ENCODE measurements around the gene DPP8. TPM values are rescaled to one million over a fixed set of nuclear protein-coding genes. Genes with fewer than 3 reads are reported as not detected.
"Not testable (repeated sequence)": the region's sequence is repeated elsewhere in the genome, so short reads cannot be mapped to it uniquely, and the experiment has no call there.

DPP8 gene
- total RNA-seq, 1 experiment from 2014 or later = 42.0 TPM

- Histone ChIP-seq H3K9ac (ENCODE audit: low read length) (no peak overlapping the region), H3K27ac (ENCODE audit: low read length) (no peak overlapping the region), H3K4me2 (ENCODE audit: low read depth, low read length, poor library complexity, severe bottlenecking) (no peak overlapping the region)
Measured at GRCh38 chr15:65551183-65551582, 33.7 kb upstream of the DPP8 start.

GRCh38 chr15:65550681-65551098, 33.2 kb upstream of the DPP8 start:
- no peak overlapping the region for H3K9ac ChIP-seq (ENCODE audit: low read length)
- no peak for DNase-seq
- H3K9me3 ChIP-seq (ENCODE audit: low read length) = no peaks in the 10 kb centered on the region
- H3K9me2 ChIP-seq (replicated peaks; ENCODE audit: insufficient read depth, low read length) = no peaks in the 10 kb centered on the region
- no peak overlapping the region for H3K4me2 ChIP-seq (ENCODE audit: low read depth, low read length, poor library complexity, severe bottlenecking)
- no peak overlapping the region for H2AFZ ChIP-seq (ENCODE audit: low read length)
- no peaks in the 10 kb centered on the region for H3K27me3 ChIP-seq (ENCODE audit: low read length)
- H3K27ac ChIP-seq (ENCODE audit: low read length) = no peak overlapping the region
- H3K4me1 ChIP-seq (ENCODE audit: low read length) = no peaks in the 10 kb centered on the region
- H3K4me3 ChIP-seq (ENCODE audit: low read length) = no peak overlapping the region
- peaks cover 6% of the 10 kb centered on the region; the same call in 1 of the 2 replicates for H4K20me1 ChIP-seq (ENCODE audit: insufficient read depth, low read depth, low read length)
- H3K36me3 ChIP-seq (ENCODE audit: insufficient read depth, low read length) = peaks cover 18% of the 10 kb centered on the region; the same call in 1 of the 2 replicates
- peaks cover 87% of the 10 kb centered on the region for H3K79me2 ChIP-seq (ENCODE audit: low read length)

More at GRCh38 chr15:65551183-65551582, 33.7 kb upstream of the DPP8 start:
- Histone ChIP-seq H4K20me1 (ENCODE audit: insufficient read depth, low read depth, low read length) (peaks cover 6% of the 10 kb centered on the region; the same call in 1 of the 2 replicates), H3K9me2 (replicated peaks; ENCODE audit: insufficient read depth, low read length) (no peaks in the 10 kb centered on the region), H3K36me3 (ENCODE audit: insufficient read depth, low read length) (peaks cover 18% of the 10 kb centered on the region; the same call in 1 of the 2 replicates), H3K27me3 (ENCODE audit: low read length) (no peaks in the 10 kb centered on the region), H3K4me3 (ENCODE audit: low read length) (no peak overlapping the region), H3K9me3 (ENCODE audit: low read length) (no peaks in the 10 kb centered on the region), H3K4me1 (ENCODE audit: low read length) (no peaks in the 10 kb centered on the region), H3K79me2 (ENCODE audit: low read length) (peaks cover 85% of the 10 kb centered on the region), H2AFZ (ENCODE audit: low read length) (no peak overlapping the region)
- no peak for DNase-seq

GRCh38 chr15:65549288-65549687, 31.8 kb upstream of the DPP8 start:
- H4K20me1 ChIP-seq (ENCODE audit: insufficient read depth, low read depth, low read length); H3K4me3 ChIP-seq (ENCODE audit: low read length); H3K4me1 ChIP-seq (ENCODE audit: low read length); H3K27me3 ChIP-seq (ENCODE audit: low read length); H3K27ac ChIP-seq (ENCODE audit: low read length); H3K9me2 ChIP-seq (replicated peaks; ENCODE audit: insufficient read depth, low read length); H3K4me2 ChIP-seq (ENCODE audit: low read depth, low read length, poor library complexity, severe bottlenecking); H3K9me3 ChIP-seq (ENCODE audit: low read length); H2AFZ ChIP-seq (ENCODE audit: low read length); H3K9ac ChIP-seq (ENCODE audit: low read length); DNase-seq: not testable (repeated sequence)
- Histone ChIP-seq H3K36me3 (ENCODE audit: insufficient read depth, low read length) (peaks cover 18% of the 10 kb centered on the region; the same call in 1 of the 2 replicates), H3K79me2 (ENCODE audit: low read length) (peaks cover 89% of the 10 kb centered on the region)

- H3K36me3 ChIP-seq (ENCODE audit: insufficient read depth, low read length) = peaks cover 7% of the 10 kb centered on the region; the same call in 1 of the 2 replicates
- H3K27me3 ChIP-seq (ENCODE audit: low read length) = no peaks in the 10 kb centered on the region
- H3K9ac ChIP-seq (ENCODE audit: low read length) = no peak overlapping the region
- H3K9me3 ChIP-seq (ENCODE audit: low read length) = no peaks in the 10 kb centered on the region
- peaks cover 91% of the 10 kb centered on the region for H3K79me2 ChIP-seq (ENCODE audit: low read length)
- DNase-seq = peak; percentile 16
- no peak overlapping the region for H3K4me2 ChIP-seq (ENCODE audit: low read depth, low read length, poor library complexity, severe bottlenecking)
- H3K27ac ChIP-seq (ENCODE audit: low read length) = no peak overlapping the region
- H3K4me3 ChIP-seq (ENCODE audit: low read length) = no peak overlapping the region
- no peaks in the 10 kb centered on the region for H3K4me1 ChIP-seq (ENCODE audit: low read length)
- no peaks in the 10 kb centered on the region for H3K9me2 ChIP-seq (replicated peaks; ENCODE audit: insufficient read depth, low read length)
- peaks cover 3% of the 10 kb centered on the region; the same call in 1 of the 2 replicates for H4K20me1 ChIP-seq (ENCODE audit: insufficient read depth, low read depth, low read length)
- H2AFZ ChIP-seq (ENCODE audit: low read length) = no peak overlapping the region
Measured at GRCh38 chr15:65547841-65548240, 30.4 kb upstream of the DPP8 start.

GRCh38 chr15:65541231-65541820, 23.8 kb upstream of the DPP8 start:
- peak; percentile 34 for DNase-seq
- Histone ChIP-seq H3K36me3 (ENCODE audit: insufficient read depth, low read length) (peaks cover 1% of the 10 kb centered on the region; the same call in 1 of the 2 replicates), H3K9ac (ENCODE audit: low read length) (no peak overlapping the region), H3K4me1 (ENCODE audit: low read length) (no peaks in the 10 kb centered on the region), H3K27me3 (ENCODE audit: low read length) (no peaks in the 10 kb centered on the region), H3K4me2 (ENCODE audit: low read depth, low read length, poor library complexity, severe bottlenecking) (no peak overlapping the region), H3K4me3 (ENCODE audit: low read length) (no peak overlapping the region), H4K20me1 (ENCODE audit: insufficient read depth, low read depth, low read length) (0 out of 2 replicates have a peak, but pooled peaks cover 9% of the 10 kb centered on the region), H3K79me2 (ENCODE audit: low read length) (peaks cover 95% of the 10 kb centered on the region), H3K9me3 (ENCODE audit: low read length) (no peaks in the 10 kb centered on the region), H3K9me2 (replicated peaks; ENCODE audit: insufficient read depth, low read length) (no peaks in the 10 kb centered on the region), H2AFZ (ENCODE audit: low read length) (no peak overlapping the region), H3K27ac (ENCODE audit: low read length) (no peak overlapping the region)

GRCh38 chr15:65540314-65540713, 22.8 kb upstream of the DPP8 start:
- Histone ChIP-seq H4K20me1 (ENCODE audit: insufficient read depth, low read depth, low read length) (0 out of 2 replicates have a peak, but pooled peaks cover 9% of the 10 kb centered on the region), H3K9me3 (ENCODE audit: low read length) (no peaks in the 10 kb centered on the region), H2AFZ (ENCODE audit: low read length) (no peak overlapping the region), H3K4me2 (ENCODE audit: low read depth, low read length, poor library complexity, severe bottlenecking) (no peak overlapping the region), H3K36me3 (ENCODE audit: insufficient read depth, low read length) (peaks cover 9% of the 10 kb centered on the region; the same call in 1 of the 2 replicates), H3K4me3 (ENCODE audit: low read length) (no peak overlapping the region), H3K79me2 (ENCODE audit: low read length) (peaks cover 97% of the 10 kb centered on the region), H3K27ac (ENCODE audit: low read length) (no peak overlapping the region), H3K4me1 (ENCODE audit: low read length) (no peaks in the 10 kb centered on the region), H3K9ac (ENCODE audit: low read length) (no peak overlapping the region), H3K9me2 (replicated peaks; ENCODE audit: insufficient read depth, low read length) (no peaks in the 10 kb centered on the region), H3K27me3 (ENCODE audit: low read length) (no peaks in the 10 kb centered on the region)
- peak; percentile 29 for DNase-seq

GRCh38 chr15:65535192-65535591, 17.7 kb upstream of the DPP8 start:
- Histone ChIP-seq H4K20me1 (ENCODE audit: insufficient read depth, low read depth, low read length) (peaks cover 24% of the 10 kb centered on the region; the same call in 1 of the 2 replicates), H2AFZ (ENCODE audit: low read length) (no peak overlapping the region), H3K36me3 (ENCODE audit: insufficient read depth, low read length) (peaks cover 25% of the 10 kb centered on the region; the same call in 1 of the 2 replicates), H3K27me3 (ENCODE audit: low read length) (no peaks in the 10 kb centered on the region), H3K4me1 (ENCODE audit: low read length) (peaks cover 35% of the 10 kb centered on the region), H3K9me3 (ENCODE audit: low read length) (no peaks in the 10 kb centered on the region), H3K4me2 (ENCODE audit: low read depth, low read length, poor library complexity, severe bottlenecking) (no peak overlapping the region), H3K27ac (ENCODE audit: low read length) (no peak overlapping the region), H3K9ac (ENCODE audit: low read length) (no peak overlapping the region), H3K9me2 (replicated peaks; ENCODE audit: insufficient read depth, low read length) (no peaks in the 10 kb centered on the region), H3K4me3 (ENCODE audit: low read length) (no peak overlapping the region), H3K79me2 (ENCODE audit: low read length) (peaks cover 96% of the 10 kb centered on the region)
- no peak for DNase-seq

GRCh38 chr15:65533057-65533756, 15.7 kb upstream of the DPP8 start:
- DNase-seq = peak; percentile 38
- H2AFZ ChIP-seq (ENCODE audit: low read length) = no peak overlapping the region
- H3K27me3 ChIP-seq (ENCODE audit: low read length) = no peaks in the 10 kb centered on the region
- peak overlapping the region; percentile 81 for H3K4me2 ChIP-seq (ENCODE audit: low read depth, low read length, poor library complexity, severe bottlenecking)
- H3K27ac ChIP-seq (ENCODE audit: low read length) = peak overlapping the region; percentile 2; the same call in 1 of the 2 replicates
- peaks cover 24% of the 10 kb centered on the region; the same call in 1 of the 2 replicates for H4K20me1 ChIP-seq (ENCODE audit: insufficient read depth, low read depth, low read length)
- H3K4me3 ChIP-seq (ENCODE audit: low read length) = 0 out of 2 replicates have a peak overlapping the region, but pooled peaks have one; percentile 12
- H3K4me1 ChIP-seq (ENCODE audit: low read length) = peaks cover 42% of the 10 kb centered on the region
- H3K36me3 ChIP-seq (ENCODE audit: insufficient read depth, low read length) = peaks cover 25% of the 10 kb centered on the region; the same call in 1 of the 2 replicates
- peaks cover 80% of the 10 kb centered on the region for H3K79me2 ChIP-seq (ENCODE audit: low read length)
- no peaks in the 10 kb centered on the region for H3K9me3 ChIP-seq (ENCODE audit: low read length)
- H3K9ac ChIP-seq (ENCODE audit: low read length) = peak overlapping the region; percentile 11; the same call in 1 of the 2 replicates
- no peaks in the 10 kb centered on the region for H3K9me2 ChIP-seq (replicated peaks; ENCODE audit: insufficient read depth, low read length)

Data from Karpas-422 (cell line).